Left lobe of liver (tissue), 2 donors: Measurements from ENCODE around the gene VAX1. TPM values are rescaled to one million over a fixed set of nuclear protein-coding genes. Genes with fewer than 3 reads are reported as not detected.
"Not testable (repeated sequence)": the region's sequence is repeated elsewhere in the genome, so short reads cannot be mapped to it uniquely, and the experiment has no call there.

Source experiments
- ATAC-seq: fragments of 200-7000 bp; cut with Tn5 transposase; one replicate; pipeline ENCODE4 v1.9.1; 2020; ENCODE audit warnings: mild to moderate bottlenecking, moderate library complexity
- DNase-seq: peaks from one replicate; pipeline ENCODE4 v3.0.0-alpha.2; 2020; ENCODE audit warnings: low spot score
- total RNA-seq: library from RNA; stranded (reverse); gene quantifications from one replicate; pipeline ENCODE4 v1.2.1, GENCODE V29; 2021
- donor health status: DM: no; HTN: no; CAD: no; lungs with moderate emphysema.
- donor health status: DM: no; HTN: yes; CAD: no.

VAX1 gene
- total RNA-seq, 1 donor from 2014 or later, result not detected

DNA sequence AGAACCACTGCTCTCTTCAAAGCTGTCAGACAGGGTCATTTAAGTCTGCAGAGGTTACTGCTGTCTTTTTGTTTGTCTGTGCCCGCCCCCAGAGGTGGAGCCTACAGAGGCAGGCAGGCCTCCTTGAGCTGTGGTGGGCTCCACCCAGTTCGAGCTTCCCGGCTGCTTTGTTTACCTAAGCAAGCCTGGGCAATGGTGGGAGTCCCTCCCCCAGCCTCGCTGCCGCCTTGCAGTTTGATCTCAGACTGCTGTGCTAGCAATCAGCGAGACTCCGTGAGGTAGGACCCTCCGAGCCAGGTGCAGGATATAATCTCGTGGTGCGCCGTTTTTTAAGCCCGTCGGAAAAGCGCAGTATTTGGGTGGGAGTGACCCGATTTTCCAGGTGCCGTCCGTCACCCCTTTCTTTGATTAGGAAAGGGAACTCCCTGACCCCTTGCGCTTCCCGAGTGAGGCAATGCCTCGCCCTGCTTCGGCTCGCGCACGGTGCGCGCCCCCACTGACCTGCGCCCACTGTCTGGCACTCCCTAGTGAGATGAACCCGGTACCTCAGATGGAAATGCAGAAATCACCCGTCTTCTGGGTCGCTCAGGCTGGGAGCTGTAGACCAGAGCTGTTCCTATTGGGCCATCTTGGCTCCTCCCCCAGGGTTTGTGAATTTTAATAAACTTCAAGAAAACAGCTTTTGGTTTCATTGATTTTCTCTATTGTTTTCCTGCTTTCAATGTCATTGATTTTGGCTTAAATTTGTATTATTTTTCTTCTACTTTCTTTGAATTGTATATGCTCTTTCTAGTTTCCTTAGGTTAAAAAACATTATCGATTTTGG is 53.4 kb downstream of the VAX1 start:
- ATAC-seq, DNase-seq: not testable (repeated sequence)

Other genes starting within 250 kb of the VAX1 start
- gene SHTN1, start 133.1 kb downstream of the VAX1 start, total RNA-seq, result 25.8 TPM
- gene KCNK18, start 59.2 kb upstream of the VAX1 start, total RNA-seq, result not detected
- gene SLC18A2, start 102.8 kb upstream of the VAX1 start, total RNA-seq, result 0.15 TPM
- 29.6 TPM for gene PDZD8, start 237.2 kb upstream of the VAX1 start, total RNA-seq